Activated T-cell treated with anti-CD3 and anti-CD28 coated beads, Interleukin-2, amount 50 U/mL, for 24 hours (primary cell): ENCODE data around the gene GABRE.

Experiments
- DNase-seq: peaks from one replicate; pipeline ENCODE4 v3.0.0-alpha.2; 2020
- H3K27ac Mint-ChIP-seq: 2 replicates; pipeline ENCODE4 v1.8.0; 2020; ENCODE audit warnings: mild to moderate bottlenecking, mixed read lengths
- H3K27me3 Mint-ChIP-seq: 2 replicates; pipeline ENCODE4 v1.8.0; 2020; ENCODE audit warnings: mixed read lengths
- H3K36me3 Mint-ChIP-seq: 2 replicates; pipeline ENCODE4 v1.8.0; 2020; ENCODE audit warnings: low read depth, mixed read lengths
- H3K4me1 Mint-ChIP-seq: 2 replicates; pipeline ENCODE4 v1.8.0; 2020; ENCODE audit warnings: low read depth, mixed read lengths
- H3K4me3 Mint-ChIP-seq: 2 replicates; pipeline ENCODE4 v1.8.0; 2020; ENCODE audit warnings: mild to moderate bottlenecking, moderate library complexity, mixed read lengths
- H3K9me3 Mint-ChIP-seq: 2 replicates; pipeline ENCODE4 v1.8.0; 2020; ENCODE audit warnings: mixed read lengths

The GABRE gene

DNA sequence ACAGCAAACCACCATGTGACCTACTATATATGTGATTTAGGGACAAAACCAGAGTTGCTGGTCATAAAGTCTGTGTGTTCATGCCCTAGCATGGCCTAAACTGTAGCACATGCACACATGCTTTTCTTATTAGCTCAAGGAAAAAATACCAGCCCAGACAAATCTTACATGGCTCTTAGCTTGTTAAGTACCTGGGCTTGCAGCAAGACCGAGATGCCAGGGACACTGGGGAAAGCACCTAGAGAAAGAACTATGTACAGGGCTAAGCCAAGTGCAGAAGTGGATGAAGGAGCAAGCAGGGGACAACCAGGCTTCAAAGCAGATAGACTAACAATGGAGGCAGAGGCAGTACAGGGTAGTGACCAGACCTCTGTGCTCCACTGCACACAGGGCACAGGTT is 3.4 kb upstream of the GABRE start:
- no peak overlapping the region for H3K27ac Mint-ChIP-seq
- H3K27me3 Mint-ChIP-seq = peaks cover 39% of the 10 kb centered on the region
- H3K4me1 Mint-ChIP-seq = no peaks in the 10 kb centered on the region
- H3K4me3 Mint-ChIP-seq = no peak overlapping the region
- H3K9me3 Mint-ChIP-seq = no peaks in the 10 kb centered on the region
- no peaks in the 10 kb centered on the region for H3K36me3 Mint-ChIP-seq
- no peak for DNase-seq

- Mint-ChIP-seq H3K4me1 (no peaks in the 10 kb centered on the region), H3K27ac (no peak overlapping the region), H3K4me3 (no peak overlapping the region), H3K36me3 (no peaks in the 10 kb centered on the region), H3K9me3 (no peaks in the 10 kb centered on the region), H3K27me3 (peaks cover 47% of the 10 kb centered on the region)
- no peak for DNase-seq
Measured at GRCh38 chrX:151977009-151977408, 2.5 kb upstream of the GABRE start.

DNA sequence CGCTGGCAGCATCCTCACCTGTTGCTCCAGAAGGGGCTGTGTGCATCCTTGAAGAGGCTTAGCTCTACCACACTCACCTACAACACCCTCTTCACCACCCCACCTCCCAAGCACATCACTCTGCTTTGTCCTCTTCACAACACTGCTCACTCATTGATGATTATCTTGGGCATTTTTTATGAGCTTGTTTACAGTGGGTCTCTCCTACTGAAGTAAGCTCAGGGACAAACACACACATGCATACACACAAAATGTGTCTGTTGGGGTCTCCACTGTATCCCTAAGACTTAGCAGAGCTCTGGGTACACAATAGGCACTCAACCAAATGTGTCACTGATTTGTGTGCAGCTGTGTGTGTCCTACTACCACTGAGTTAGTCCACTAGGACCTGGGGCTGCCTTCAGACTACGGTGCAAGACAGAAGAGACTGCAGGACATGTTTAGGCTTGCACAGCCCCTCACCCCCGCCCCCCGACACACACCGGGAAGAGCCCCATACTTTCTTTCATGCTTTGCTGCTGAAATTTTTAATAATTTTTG is 1.3 kb upstream of the GABRE start:
- Mint-ChIP-seq H3K4me3 (no peak overlapping the region), H3K9me3 (no peaks in the 10 kb centered on the region), H3K36me3 (no peaks in the 10 kb centered on the region), H3K27ac (no peak overlapping the region), H3K27me3 (peaks cover 48% of the 10 kb centered on the region), H3K4me1 (no peaks in the 10 kb centered on the region)
- DNase-seq = no peak

GRCh38 chrX:151975228-151975593 is 735 bp upstream of the GABRE start:
- Mint-ChIP-seq H3K4me1 (no peaks in the 10 kb centered on the region), H3K4me3 (no peak overlapping the region), H3K36me3 (no peaks in the 10 kb centered on the region), H3K9me3 (no peaks in the 10 kb centered on the region), H3K27ac (no peak overlapping the region), H3K27me3 (peaks cover 50% of the 10 kb centered on the region)
- no peak for DNase-seq

GRCh38 chrX:151973851-151974335 is 583 bp downstream of the GABRE start:
- Mint-ChIP-seq H3K4me3 (no peak overlapping the region), H3K27ac (no peak overlapping the region), H3K36me3 (no peaks in the 10 kb centered on the region), H3K27me3 (peaks cover 50% of the 10 kb centered on the region), H3K4me1 (no peaks in the 10 kb centered on the region), H3K9me3 (no peaks in the 10 kb centered on the region)
- no peak for DNase-seq

- Mint-ChIP-seq H3K27me3 (peaks cover 50% of the 10 kb centered on the region), H3K9me3 (no peaks in the 10 kb centered on the region), H3K27ac (no peak overlapping the region), H3K4me1 (no peaks in the 10 kb centered on the region), H3K36me3 (no peaks in the 10 kb centered on the region), H3K4me3 (no peak overlapping the region)
- no peak for DNase-seq
Measured at GRCh38 chrX:151973060-151973661, 1.3 kb downstream of the GABRE start.

GRCh38 chrX:151970661-151971060 is 3.8 kb downstream of the GABRE start:
- no peak for DNase-seq
- Mint-ChIP-seq H3K9me3 (no peaks in the 10 kb centered on the region), H3K27me3 (peaks cover 31% of the 10 kb centered on the region), H3K27ac (no peak overlapping the region), H3K36me3 (no peaks in the 10 kb centered on the region), H3K4me3 (no peak overlapping the region), H3K4me1 (no peaks in the 10 kb centered on the region)

- no peaks in the 10 kb centered on the region for H3K9me3 Mint-ChIP-seq
- peaks cover 25% of the 10 kb centered on the region for H3K27me3 Mint-ChIP-seq
- no peaks in the 10 kb centered on the region for H3K36me3 Mint-ChIP-seq
- no peak overlapping the region for H3K27ac Mint-ChIP-seq
- H3K4me3 Mint-ChIP-seq = no peak overlapping the region
- H3K4me1 Mint-ChIP-seq = no peaks in the 10 kb centered on the region
- no peak for DNase-seq
Measured at GRCh38 chrX:151970027-151970426, 4.4 kb downstream of the GABRE start.

DNA sequence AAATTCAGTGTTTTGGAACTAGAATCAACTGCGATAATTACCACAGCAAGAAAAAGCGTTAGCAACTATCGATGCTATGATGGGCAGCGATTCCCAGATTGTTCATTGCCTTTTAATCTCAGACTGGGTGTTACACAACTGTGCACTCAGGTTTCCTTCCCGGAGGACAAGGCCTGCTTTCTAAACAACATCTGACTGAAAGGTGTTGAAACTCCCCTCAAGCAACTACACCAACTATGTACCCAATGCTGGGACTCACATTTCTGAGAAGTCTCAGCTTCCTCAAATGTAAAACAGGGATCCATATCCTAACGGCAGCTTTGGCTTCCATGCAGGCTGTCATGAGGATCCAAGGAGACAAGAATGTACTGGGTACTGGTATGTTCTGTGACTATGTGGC is 8.2 kb downstream of the GABRE start:
- no peak for DNase-seq
- no peak overlapping the region for H3K27ac Mint-ChIP-seq
- no peak overlapping the region for H3K4me3 Mint-ChIP-seq
- H3K27me3 Mint-ChIP-seq = peaks cover 6% of the 10 kb centered on the region
- no peaks in the 10 kb centered on the region for H3K4me1 Mint-ChIP-seq
- no peaks in the 10 kb centered on the region for H3K36me3 Mint-ChIP-seq
- H3K9me3 Mint-ChIP-seq = no peaks in the 10 kb centered on the region

DNA sequence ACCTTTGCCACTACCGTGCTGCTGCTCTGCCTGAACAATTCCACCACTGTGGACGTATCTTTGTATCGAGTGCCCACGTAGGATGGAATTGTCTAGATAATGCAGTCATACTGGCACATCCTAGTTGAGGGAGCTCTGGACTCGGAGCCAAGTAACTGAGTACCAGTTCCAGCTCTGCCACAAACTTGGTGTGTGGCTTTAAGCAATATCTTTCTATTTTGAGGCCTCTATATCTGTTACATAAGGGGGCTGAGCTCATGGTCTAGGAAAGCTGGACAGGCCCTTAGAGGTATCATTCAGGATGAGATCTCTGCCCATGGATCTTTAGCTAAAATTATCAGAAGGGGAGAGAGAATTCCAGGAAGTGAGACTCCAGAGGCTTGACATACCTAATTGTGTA is 12.4 kb downstream of the GABRE start:
- no peak overlapping the region for H3K4me3 Mint-ChIP-seq
- peaks cover 3% of the 10 kb centered on the region for H3K27me3 Mint-ChIP-seq
- H3K27ac Mint-ChIP-seq = no peak overlapping the region
- H3K4me1 Mint-ChIP-seq = no peaks in the 10 kb centered on the region
- H3K9me3 Mint-ChIP-seq = no peaks in the 10 kb centered on the region
- no peaks in the 10 kb centered on the region for H3K36me3 Mint-ChIP-seq
- no peak for DNase-seq

DNA sequence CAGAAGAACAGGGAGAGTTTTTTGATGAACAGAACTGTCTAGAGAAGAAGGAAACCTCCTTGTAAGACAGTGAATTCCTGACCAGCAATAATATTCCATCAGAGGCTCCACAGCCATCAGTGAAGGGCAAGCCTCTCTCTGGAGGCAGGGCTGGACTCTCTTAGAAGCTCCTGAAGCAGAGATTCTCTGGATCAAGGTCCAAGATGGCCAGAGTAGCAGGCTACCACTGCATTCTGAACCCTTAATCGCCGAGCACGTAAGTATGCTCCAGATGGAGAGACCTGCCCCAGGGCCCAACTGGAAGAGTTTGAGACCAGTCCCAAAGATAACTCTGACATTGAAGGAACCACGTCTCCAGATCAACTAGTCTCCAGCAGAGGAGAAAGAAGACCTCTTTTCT is 16.4 kb downstream of the GABRE start:
- Mint-ChIP-seq H3K4me3 (no peak overlapping the region), H3K4me1 (no peaks in the 10 kb centered on the region), H3K36me3 (no peaks in the 10 kb centered on the region), H3K27me3 (peaks cover 7% of the 10 kb centered on the region), H3K27ac (no peak overlapping the region), H3K9me3 (no peaks in the 10 kb centered on the region)
- DNase-seq = no peak

GRCh38 chrX:151954730-151955129 is 19.7 kb downstream of the GABRE start:
- H3K27me3 Mint-ChIP-seq = peaks cover 16% of the 10 kb centered on the region

GRCh38 chrX:151938172-151938571 is 36.3 kb downstream of the GABRE start:
- no peaks in the 10 kb centered on the region for H3K9me3 Mint-ChIP-seq
- no peak overlapping the region for H3K4me3 Mint-ChIP-seq
- no peak for DNase-seq
- H3K27me3 Mint-ChIP-seq = peaks cover 27% of the 10 kb centered on the region
- no peak overlapping the region for H3K27ac Mint-ChIP-seq
- no peaks in the 10 kb centered on the region for H3K36me3 Mint-ChIP-seq
- H3K4me1 Mint-ChIP-seq = no peaks in the 10 kb centered on the region

More at GRCh38 chrX:151954730-151955129, 19.7 kb downstream of the GABRE start:
- Mint-ChIP-seq H3K4me3 (no peak overlapping the region), H3K36me3 (no peaks in the 10 kb centered on the region), H3K9me3 (no peaks in the 10 kb centered on the region), H3K4me1 (no peaks in the 10 kb centered on the region), H3K27ac (no peak overlapping the region)
- DNase-seq = no peak

DNA sequence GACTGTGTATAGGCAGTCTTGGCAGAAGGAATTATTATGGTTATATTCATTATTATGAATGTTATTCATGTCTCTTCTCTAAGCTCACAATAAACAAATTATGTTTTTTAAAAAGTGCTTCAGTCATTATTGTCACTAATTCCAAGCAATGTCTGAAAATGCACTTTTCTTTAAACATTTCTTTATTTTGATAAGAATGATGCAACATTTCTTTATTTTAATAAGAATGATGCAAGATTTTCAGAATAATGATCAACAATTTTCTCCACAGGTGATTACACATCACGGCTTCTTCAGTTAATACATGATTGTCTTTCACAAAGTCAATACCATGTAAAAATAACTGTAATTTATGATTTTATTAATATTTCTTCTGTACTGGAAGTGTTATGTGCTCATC is 39.1 kb downstream of the GABRE start:
- H3K4me1 Mint-ChIP-seq = no peaks in the 10 kb centered on the region
- H3K9me3 Mint-ChIP-seq = no peaks in the 10 kb centered on the region
- H3K36me3 Mint-ChIP-seq = no peaks in the 10 kb centered on the region
- no peak for DNase-seq
- no peak overlapping the region for H3K4me3 Mint-ChIP-seq
- H3K27ac Mint-ChIP-seq = no peak overlapping the region
- H3K27me3 Mint-ChIP-seq = peaks cover 8% of the 10 kb centered on the region

DNA sequence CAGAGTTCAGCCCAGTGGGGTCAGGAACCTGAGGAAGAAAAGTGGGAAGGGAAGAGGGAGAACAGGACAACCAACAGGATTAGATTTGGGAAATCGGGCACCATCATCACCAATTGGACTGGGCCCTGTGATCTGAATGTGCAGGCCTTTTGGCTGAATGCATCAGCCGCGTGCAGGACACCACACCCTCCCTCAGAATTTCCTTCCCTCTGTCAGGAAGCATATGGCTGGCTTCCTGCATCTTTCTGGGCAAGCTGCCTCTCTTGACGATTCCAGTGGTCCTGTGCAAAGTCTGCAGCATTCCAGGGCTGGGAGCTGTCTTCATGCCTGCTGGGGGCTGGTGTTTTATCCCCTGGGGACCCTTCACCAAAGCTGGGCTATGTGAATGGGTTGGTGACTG is 45.4 kb downstream of the GABRE start:
- DNase-seq = no peak
- H3K9me3 Mint-ChIP-seq = no peaks in the 10 kb centered on the region
- no peaks in the 10 kb centered on the region for H3K4me1 Mint-ChIP-seq
- no peak overlapping the region for H3K4me3 Mint-ChIP-seq
- no peaks in the 10 kb centered on the region for H3K36me3 Mint-ChIP-seq
- H3K27me3 Mint-ChIP-seq = peaks cover 10% of the 10 kb centered on the region
- no peak overlapping the region for H3K27ac Mint-ChIP-seq

DNA sequence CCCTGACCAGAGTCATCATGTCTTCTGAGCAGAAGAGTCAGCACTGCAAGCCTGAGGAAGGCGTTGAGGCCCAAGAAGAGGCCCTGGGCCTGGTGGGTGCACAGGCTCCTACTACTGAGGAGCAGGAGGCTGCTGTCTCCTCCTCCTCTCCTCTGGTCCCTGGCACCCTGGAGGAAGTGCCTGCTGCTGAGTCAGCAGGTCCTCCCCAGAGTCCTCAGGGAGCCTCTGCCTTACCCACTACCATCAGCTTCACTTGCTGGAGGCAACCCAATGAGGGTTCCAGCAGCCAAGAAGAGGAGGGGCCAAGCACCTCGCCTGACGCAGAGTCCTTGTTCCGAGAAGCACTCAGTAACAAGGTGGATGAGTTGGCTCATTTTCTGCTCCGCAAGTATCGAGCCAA is 50.8 kb downstream of the GABRE start:
- Mint-ChIP-seq H3K27me3 (peaks cover 12% of the 10 kb centered on the region), H3K9me3 (no peaks in the 10 kb centered on the region), H3K4me3 (no peak overlapping the region), H3K4me1 (no peaks in the 10 kb centered on the region), H3K36me3 (no peaks in the 10 kb centered on the region), H3K27ac (no peak overlapping the region)
- DNase-seq = no peak
